Esophagus (tissue), 2 donors: ENCODE results near the gene KDF1. TPM values are rescaled to one million over a fixed set of nuclear protein-coding genes. Genes with fewer than 3 reads are reported as not detected.

ENCODE experiments used
- H3K27ac ChIP-seq, 2 donors: one replicate each; pipeline ENCODE4 v1.5.1; 2013; ENCODE audit warnings: low read depth in 2 of 2, mild to moderate bottlenecking in 2 of 2, inconsistent platforms in 1 of 2, low read length in 1 of 2, moderate library complexity in 1 of 2
- H3K27me3 ChIP-seq, 2 donors: one replicate each; pipeline ENCODE4 v1.6.1; 2013; ENCODE audit warnings: low read length in 2 of 2, control low read depth in 1 of 2, mild to moderate bottlenecking in 1 of 2; ENCODE audit not compliant: insufficient read depth in 2 of 2, control insufficient read depth in 1 of 2
- H3K36me3 ChIP-seq, 2 donors: one replicate each; pipeline ENCODE4 v1.6.1; 2013; ENCODE audit warnings: low read length in 1 of 2; ENCODE audit not compliant: control insufficient read depth in 2 of 2, insufficient read depth in 2 of 2
- H3K4me1 ChIP-seq, 2 donors: one replicate each; pipeline ENCODE4 v1.6.1; 2013; ENCODE audit warnings: low read length in 1 of 2; ENCODE audit not compliant: control insufficient read depth in 2 of 2, insufficient read depth in 2 of 2
- H3K4me3 ChIP-seq, 2 donors: one replicate each; pipeline ENCODE4 v1.5.1; 2013; ENCODE audit warnings: low read length in 2 of 2, mild to moderate bottlenecking in 2 of 2, low read depth in 1 of 2, moderate library complexity in 1 of 2
- H3K9me3 ChIP-seq, 2 donors: one replicate each; pipeline ENCODE4 v1.6.1; 2013; ENCODE audit warnings: mild to moderate bottlenecking in 2 of 2, low read depth in 1 of 2, low read length in 1 of 2, moderate library complexity in 1 of 2; ENCODE audit not compliant: control insufficient read depth in 2 of 2, insufficient read depth in 1 of 2
- WGBS, 2 donors: extraction: QIAGEN DNeasy Blood & Tissue Kit; methylation state at CpG; one replicate each; pipeline ENCODE4 v1.1.7; 2013; 5-methylcytosine and 5-hydroxymethylcytosine counted together
- polyA plus RNA-seq, 2 donors: library from polyadenylated mRNA; stranded (reverse); fragments of 200-250 nt; gene quantifications; one replicate each; pipeline ENCODE4 v1.2.3, GENCODE V29; 2013
- donor health status: healthy with polysubstance abuse.
- donor health status: Bipolar disorder and iron deficiency.

The KDF1 gene
- polyA plus RNA-seq, 2 donors, result 12.7 to 17.5 TPM

GRCh38 chr1:26922901-26923300, 37.4 kb downstream of the KDF1 start:
- Histone ChIP-seq H3K4me1 (peaks cover 2 to 7% of the 10 kb centered on the region in 2 donors), H3K36me3 (peaks cover 3 to 5% of the 10 kb centered on the region in 2 donors), H3K27ac (no peak overlapping the region), H3K27me3 (no peaks in the 10 kb centered on the region), H3K4me3 (peak overlapping the region in 1 of 2 donors; percentile 85), H3K9me3 (no peaks in the 10 kb centered on the region)
- 77 to 89% methylated on average over 3 of the region's 3 CpGs for WGBS, 2 donors

- Histone ChIP-seq H3K4me3 (peak overlapping the region; percentile 85 to 100), H3K9me3 (no peaks in the 10 kb centered on the region), H3K36me3 (peaks cover 3 to 5% of the 10 kb centered on the region in 2 donors), H3K27me3 (no peaks in the 10 kb centered on the region), H3K27ac (no peak overlapping the region), H3K4me1 (peaks cover 2 to 7% of the 10 kb centered on the region in 2 donors)
- 23 to 24% methylated on average over 6 of the region's 6 CpGs for WGBS, 2 donors
Observed at GRCh38 chr1:26922431-26922729, 37.9 kb downstream of the KDF1 start.

DNA sequence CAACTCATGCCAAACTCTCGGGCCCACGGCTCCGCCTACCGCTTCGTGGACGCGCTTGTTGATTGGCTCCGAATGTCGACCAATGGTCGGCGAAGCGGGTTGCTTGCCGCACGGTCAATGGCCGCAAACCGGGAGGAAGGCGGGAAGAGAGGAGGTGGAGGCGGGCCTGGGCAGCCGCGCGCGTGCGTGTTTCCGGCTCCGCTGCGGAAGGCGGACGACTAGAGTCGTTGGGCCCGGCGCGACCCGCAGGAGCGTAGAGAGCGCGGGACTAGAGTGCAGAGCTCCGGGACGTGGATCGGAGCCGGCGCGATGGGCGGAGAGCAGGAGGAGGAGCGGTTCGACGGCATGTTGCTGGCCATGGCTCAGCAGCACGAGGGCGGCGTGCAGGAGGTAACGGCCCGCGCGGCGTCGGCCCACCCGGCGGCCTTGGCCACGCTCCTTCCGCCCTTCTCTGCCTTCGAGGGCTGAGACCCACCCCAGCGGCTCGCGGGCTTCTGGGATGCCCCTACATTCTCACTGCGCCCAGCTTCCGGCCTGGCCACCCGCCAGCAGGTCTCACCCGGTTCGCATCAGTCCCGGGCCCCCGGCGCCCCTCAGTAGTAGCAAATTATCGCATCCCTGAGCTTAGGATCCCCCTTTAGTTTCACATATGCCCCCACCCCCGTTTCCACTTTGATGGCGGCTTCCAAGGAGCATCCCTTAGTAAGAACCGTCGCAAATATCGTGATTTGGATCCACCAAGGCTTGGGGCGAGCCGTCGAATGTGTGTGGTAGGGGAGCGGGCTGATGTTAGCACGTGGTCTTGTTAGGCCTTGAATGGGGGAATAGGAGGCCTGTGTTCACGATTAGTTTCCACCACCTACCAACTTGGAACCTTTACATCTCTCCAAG, 38.5 kb downstream of the KDF1 start, which contains the start of gene NUDC:
TSS of gene NUDC (plus strand) at position 204 of the 891 bp plus-strand sequence. CDS start at position 310, 106 bp downstream.
- H3K4me3 ChIP-seq, result peak within 1 kb of the TSS; percentile 85 to 100
- 0 to 1% methylated on average over 64 to 83 of the region's 83 CpGs for WGBS, 2 donors
- peak within 1 kb of the TSS; percentile 80 to 86 for H3K27ac ChIP-seq
- no peaks in the 10 kb centered on the region for H3K27me3 ChIP-seq
- no peaks in the 10 kb centered on the region for H3K9me3 ChIP-seq
- H3K36me3 ChIP-seq, result peaks cover 2 to 3% of the 10 kb centered on the region in 2 donors
- peaks cover 2 to 7% of the 10 kb centered on the region in 2 donors for H3K4me1 ChIP-seq

DNA sequence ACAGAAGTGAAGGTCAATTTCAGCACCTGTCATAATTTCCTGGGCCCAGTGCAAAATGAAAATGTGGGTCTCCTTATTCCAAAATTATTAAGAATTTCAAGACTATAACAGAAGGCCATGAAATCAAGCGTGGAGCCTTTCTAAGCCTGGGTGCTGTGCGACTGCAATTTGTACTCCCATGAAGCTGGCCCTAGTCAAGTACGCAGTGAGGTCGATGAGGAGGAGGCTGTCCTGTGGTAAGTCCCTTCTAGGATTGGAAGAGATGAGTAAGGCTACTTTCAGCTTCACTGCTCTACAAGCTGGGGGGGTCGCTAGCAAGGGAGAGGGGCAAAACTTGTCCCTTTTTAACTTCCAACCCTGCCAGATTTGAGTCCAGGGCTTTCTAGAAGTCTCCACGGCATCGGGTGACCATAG, 39.1 kb downstream of the KDF1 start:
- Histone ChIP-seq H3K9me3 (no peaks in the 10 kb centered on the region), H3K4me3 (peak overlapping the region; percentile 28 to 85), H3K27ac (peak overlapping the region; percentile 10 to 77), H3K27me3 (no peaks in the 10 kb centered on the region), H3K36me3 (peaks cover 0 to 1% of the 10 kb centered on the region in 2 donors), H3K4me1 (peaks cover 2 to 7% of the 10 kb centered on the region in 2 donors)
- WGBS, 2 donors, result 12 to 13% methylated on average over 7 of the region's 7 CpGs

DNA sequence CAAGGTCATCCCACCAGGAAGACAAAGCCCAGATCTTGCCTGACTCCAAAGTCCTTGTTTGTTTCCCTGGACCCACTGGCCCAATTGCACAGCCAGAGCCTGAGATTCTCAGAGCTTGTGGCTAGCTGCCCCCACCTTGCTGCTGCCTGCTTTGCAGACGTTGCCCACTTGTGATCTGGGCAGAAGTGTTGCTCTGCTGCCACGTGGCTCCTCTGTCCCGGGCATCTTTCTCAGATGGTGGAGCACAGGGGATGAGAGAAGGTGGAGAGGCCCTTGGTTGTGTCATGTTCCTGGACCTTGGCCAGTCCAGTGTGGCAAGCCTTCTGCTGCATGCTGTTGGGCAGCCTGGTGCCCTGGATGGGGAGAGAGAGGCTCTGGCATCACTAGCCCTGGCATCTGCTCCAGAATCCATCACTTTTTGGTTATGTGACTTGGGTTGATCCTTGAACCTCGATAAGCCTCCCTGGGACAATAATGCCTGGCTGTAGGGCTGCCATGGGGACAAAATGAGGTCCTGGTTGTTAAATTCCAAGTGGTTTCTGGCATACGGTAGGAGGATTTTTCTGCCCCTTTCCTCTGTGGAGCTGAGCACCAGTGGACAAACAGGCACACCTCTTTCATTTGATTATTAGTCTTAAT, 44.9 kb downstream of the KDF1 start:
- Histone ChIP-seq H3K4me1 (no peaks in the 10 kb centered on the region), H3K36me3 (no peaks in the 10 kb centered on the region), H3K4me3 (no peak overlapping the region), H3K27ac (no peak overlapping the region), H3K9me3 (no peaks in the 10 kb centered on the region), H3K27me3 (no peaks in the 10 kb centered on the region)
- 51 to 66% methylated on average over 5 of the region's 5 CpGs for WGBS, 2 donors

- no peak within 1 kb of the TSS for H3K27ac ChIP-seq
- H3K27me3 ChIP-seq, result no peaks in the 10 kb centered on the region
- 56 to 80% methylated on average over 13 to 16 of the region's 16 CpGs for WGBS, 2 donors
- no peaks in the 10 kb centered on the region for H3K4me1 ChIP-seq
- no peak within 1 kb of the TSS for H3K4me3 ChIP-seq
- H3K9me3 ChIP-seq, result no peaks in the 10 kb centered on the region
- H3K36me3 ChIP-seq, result no peaks in the 10 kb centered on the region
Observed at GRCh38 chr1:26913754-26914619, 46.3 kb downstream of the KDF1 start, which contains the start of gene NR0B2. Gene NR0B2, minus strand, starts transcription at chr1:26913975. Its CDS starts 35 bp downstream, at chr1:26913940.

DNA sequence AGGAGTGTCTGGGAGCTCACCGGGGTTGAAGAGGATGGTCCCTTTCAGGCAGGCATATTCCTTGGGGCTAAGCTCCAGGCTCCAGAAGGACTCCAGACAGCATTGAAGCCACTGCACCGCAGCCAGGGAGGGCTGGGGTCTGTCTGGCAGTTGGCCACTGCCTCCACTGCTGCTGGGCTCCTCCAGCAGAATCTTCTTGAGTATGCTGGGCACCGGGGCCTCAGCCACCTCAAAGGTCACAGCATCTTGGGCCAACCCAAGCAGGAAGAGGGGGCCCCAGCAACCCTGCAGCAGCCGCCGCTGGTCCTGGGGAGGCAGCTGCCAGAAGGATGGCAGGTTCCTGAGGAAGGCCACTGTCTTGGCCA, 46.9 kb downstream of the KDF1 start:
- 63 to 82% methylated on average over 5 of the region's 5 CpGs for WGBS, 2 donors
- H3K36me3 ChIP-seq, result no peaks in the 10 kb centered on the region
- H3K27ac ChIP-seq, result no peak overlapping the region
- no peaks in the 10 kb centered on the region for H3K9me3 ChIP-seq
- no peaks in the 10 kb centered on the region for H3K4me1 ChIP-seq
- H3K4me3 ChIP-seq, result no peak overlapping the region
- H3K27me3 ChIP-seq, result no peaks in the 10 kb centered on the region

DNA sequence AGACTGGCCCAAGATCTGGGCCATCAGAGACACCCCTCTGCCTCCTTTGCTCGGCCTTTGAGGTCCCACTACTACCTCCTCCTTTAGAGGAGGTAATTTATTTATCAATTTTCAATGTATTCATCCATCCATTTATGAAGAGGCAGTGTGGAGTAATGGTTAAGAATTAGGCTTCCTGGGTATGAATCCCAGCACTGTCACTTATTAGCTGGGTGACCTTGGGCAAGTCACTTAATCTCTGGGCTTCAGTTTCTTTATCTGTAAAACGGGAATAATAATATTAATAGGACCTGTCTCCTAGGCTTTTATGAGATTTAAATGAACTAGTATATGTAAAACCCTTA, 48.1 kb downstream of the KDF1 start:
- 43 to 51% methylated on average over 2 of the region's 2 CpGs for WGBS, 2 donors
- H3K4me1 ChIP-seq, result no peaks in the 10 kb centered on the region
- no peaks in the 10 kb centered on the region for H3K36me3 ChIP-seq
- no peaks in the 10 kb centered on the region for H3K9me3 ChIP-seq
- no peak overlapping the region for H3K4me3 ChIP-seq
- no peaks in the 10 kb centered on the region for H3K27me3 ChIP-seq
- H3K27ac ChIP-seq, result no peak overlapping the region

- H3K4me3 ChIP-seq, result no peak overlapping the region
- no peaks in the 10 kb centered on the region for H3K4me1 ChIP-seq
- H3K36me3 ChIP-seq, result no peaks in the 10 kb centered on the region
- H3K27ac ChIP-seq, result no peak overlapping the region
- no peaks in the 10 kb centered on the region for H3K27me3 ChIP-seq
- WGBS, 2 donors, result 82 to 90% methylated on average over 8 of the region's 8 CpGs
- no peaks in the 10 kb centered on the region for H3K9me3 ChIP-seq
Observed at GRCh38 chr1:26911399-26912146, 48.7 kb downstream of the KDF1 start.
